GM18951 (cell line): ENCODE measurements around the gene TMEM253.

ENCODE experiments used
- POLR2A ChIP-seq: IDR thresholded peaks from 4 replicates; pipeline ENCODE4 v1.6.1; 2011; ENCODE audit warnings: mild to moderate bottlenecking; ENCODE audit not compliant: insufficient read length, insufficient read depth; ENCODE audit errors: extremely low read depth
- in situ Hi-C: fragments of 300-500 bp; cut with MboI; formaldehyde crosslinking; loops from one replicate; pipeline ENCODE4 v1.12.0; 2022; ENCODE audit warnings: low sequenced_read_pairs, mixed read lengths, inconsistent platforms; ENCODE audit not compliant: unreplicated experiment

The TMEM253 gene

DNA sequence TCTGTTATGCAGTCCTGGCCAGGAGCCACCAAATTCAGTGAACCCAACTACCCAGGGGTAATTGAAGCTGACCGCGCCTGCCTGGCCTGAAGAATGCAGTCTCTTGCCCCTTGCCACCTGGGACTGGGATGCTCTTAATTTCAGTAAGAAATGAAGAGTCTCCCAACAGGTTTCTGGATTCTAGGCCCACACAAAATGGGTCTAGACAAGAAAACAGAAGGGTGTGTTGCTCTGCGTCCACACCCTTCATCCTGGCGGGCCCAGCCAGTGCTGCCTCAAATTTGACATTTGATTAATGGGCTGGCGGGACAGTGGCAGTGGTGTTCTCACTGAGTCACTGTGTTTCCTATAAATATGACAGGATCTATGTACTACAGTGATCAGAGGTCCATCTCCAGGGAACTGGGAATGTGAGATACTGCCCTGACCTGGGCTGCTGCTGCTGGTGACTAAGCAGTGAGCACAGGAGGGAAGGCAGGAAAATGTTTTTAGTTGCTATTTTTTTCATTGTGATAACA, 6.5 kb downstream of the TMEM253 start:
- TF ChIP-seq POLR2A = no peak
- in situ Hi-C loops = no loop called here

- in situ Hi-C loops = no loop called here
- TF ChIP-seq POLR2A = no peak
Measured at GRCh38 chr14:21108791-21109190, 7.9 kb downstream of the TMEM253 start.

GRCh38 chr14:21109377-21110138, 8.7 kb downstream of the TMEM253 start:
- TF ChIP-seq POLR2A = no peak
- in situ Hi-C loops = no loop called here

GRCh38 chr14:21112255-21112654, 11.4 kb downstream of the TMEM253 start:
- in situ Hi-C loops = no loop called here

GRCh38 chr14:21113369-21113768, 12.5 kb downstream of the TMEM253 start:
- in situ Hi-C loops = no loop called here

More at GRCh38 chr14:21112255-21112654, 11.4 kb downstream of the TMEM253 start:
- TF ChIP-seq POLR2A = no peak

GRCh38 chr14:21118933-21119332, 18.1 kb downstream of the TMEM253 start:
- no peak for TF ChIP-seq POLR2A
- in situ Hi-C loops = no loop called here

More at GRCh38 chr14:21113369-21113768, 12.5 kb downstream of the TMEM253 start:
- no peak for TF ChIP-seq POLR2A

GRCh38 chr14:21120686-21121085, 19.8 kb downstream of the TMEM253 start:
- in situ Hi-C loops = no loop called here
- no peak for TF ChIP-seq POLR2A

- TF ChIP-seq POLR2A = no peak
- in situ Hi-C loops = no loop called here
Measured at GRCh38 chr14:21121122-21121521, 20.3 kb downstream of the TMEM253 start.

DNA sequence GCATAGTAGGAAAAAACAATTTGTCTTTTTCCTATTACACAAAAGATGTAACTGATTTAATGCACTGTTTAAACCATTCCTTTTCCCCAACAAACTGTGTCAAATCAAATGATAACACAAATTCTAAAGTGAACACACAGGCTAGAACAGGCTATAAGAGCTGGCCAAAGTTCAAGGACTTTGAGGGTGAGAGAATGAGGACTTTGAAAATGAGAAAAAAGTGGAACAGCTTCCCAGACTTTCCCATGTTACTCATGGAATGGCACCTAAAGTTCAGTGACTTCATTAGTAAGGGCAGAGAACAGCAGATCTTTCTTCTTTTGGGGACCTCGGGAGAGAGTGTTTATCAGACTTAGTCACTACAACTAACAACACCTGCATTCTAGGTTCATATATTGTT, 22.6 kb downstream of the TMEM253 start:
- no peak for TF ChIP-seq POLR2A
- in situ Hi-C loops = no loop called here

GRCh38 chr14:21133901-21134300, 33.0 kb downstream of the TMEM253 start:
- TF ChIP-seq POLR2A = no peak
- in situ Hi-C loops = no loop called here

- in situ Hi-C loops = no loop called here
Measured at GRCh38 chr14:21136024-21136423, 35.2 kb downstream of the TMEM253 start.

DNA sequence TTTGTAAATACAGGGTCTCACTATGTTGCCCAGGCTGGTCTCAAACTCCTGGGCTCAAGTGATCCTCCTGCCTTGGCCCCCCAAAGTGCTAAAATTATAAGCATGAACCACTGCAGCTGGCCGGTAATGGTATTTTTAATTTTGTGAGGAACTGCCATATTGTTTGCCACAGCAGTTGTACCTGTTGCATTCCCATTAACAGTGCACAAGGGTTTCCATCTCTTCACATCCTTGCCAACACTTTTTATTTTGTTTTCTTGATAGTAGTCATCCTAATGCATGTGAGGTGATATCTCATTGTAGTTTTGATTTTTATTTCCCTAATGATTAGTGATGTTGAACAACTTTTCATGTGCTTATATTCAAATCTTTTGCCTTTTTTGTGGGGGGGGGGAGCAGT, 41.5 kb downstream of the TMEM253 start:
- TF ChIP-seq POLR2A = no peak
- in situ Hi-C loops = no loop called here

More at GRCh38 chr14:21136024-21136423, 35.2 kb downstream of the TMEM253 start:
- no peak for TF ChIP-seq POLR2A

DNA sequence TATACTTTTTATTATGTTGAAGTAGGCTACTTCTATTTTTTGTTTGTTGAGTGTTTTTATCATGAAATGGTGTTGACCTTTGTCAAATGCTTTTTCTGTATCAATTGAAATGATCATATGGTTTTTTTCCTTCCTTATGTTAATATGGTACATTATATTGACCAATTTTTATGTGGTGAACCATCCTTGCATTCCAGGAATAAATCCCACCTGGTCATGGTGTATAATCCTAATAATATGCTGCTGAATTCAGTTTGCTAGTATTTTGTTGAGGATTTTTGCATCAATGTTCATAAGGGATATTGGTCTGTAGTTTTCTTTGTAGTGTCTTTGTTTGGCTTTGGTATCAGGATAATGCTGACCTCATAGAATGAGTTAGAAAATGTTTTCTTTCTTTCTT, 44.6 kb downstream of the TMEM253 start:
- in situ Hi-C loops = no loop called here
- TF ChIP-seq POLR2A = no peak

DNA sequence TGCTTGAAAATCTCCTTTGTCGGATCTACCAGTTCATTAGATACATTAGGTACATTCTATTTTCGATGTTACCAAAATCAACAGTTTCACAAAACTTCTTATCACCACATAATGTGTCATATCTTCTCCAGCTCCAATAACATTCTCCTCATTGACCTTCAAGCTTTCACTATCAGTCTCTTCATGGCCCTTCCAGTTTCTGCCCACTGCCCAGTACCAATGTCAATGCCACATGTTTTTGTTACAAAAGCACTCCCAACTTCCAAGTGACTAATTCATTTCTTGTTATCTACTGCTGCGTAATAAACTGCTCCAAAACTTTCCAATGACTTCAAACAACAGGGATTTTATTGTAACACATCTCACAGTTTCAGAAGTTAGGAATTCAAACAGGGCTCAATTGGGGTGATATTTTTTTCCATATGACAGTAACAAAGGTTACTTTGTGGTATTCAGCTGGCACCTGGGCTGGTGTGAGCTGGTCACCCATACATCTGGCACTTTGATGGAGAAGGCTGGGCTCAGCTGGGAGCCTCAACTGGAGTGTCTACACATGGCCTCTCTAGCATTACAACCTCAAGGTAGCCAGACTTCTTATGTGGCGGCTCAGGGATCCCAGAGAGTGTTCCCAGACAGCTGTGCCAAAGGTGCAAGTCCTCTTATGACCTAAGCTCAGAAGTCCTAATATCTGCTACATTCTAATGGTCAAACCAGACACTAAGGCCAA, 48.9 kb downstream of the TMEM253 start:
- no peak for TF ChIP-seq POLR2A
- in situ Hi-C loops = no loop called here
